ENCODE data around the gene ARHGAP45. TPM values are rescaled to one million over a fixed set of nuclear protein-coding genes. Genes with fewer than 3 reads are reported as not detected.

The ARHGAP45 gene
- total and polyA plus RNA-seq, 2 of the 8 experiments (the other 6 are each of a cell fraction or from before 2014, with no cell fraction given), result 31.4 to 41.8 TPM

GRCh38 chr19:1017906-1018305, 49.1 kb upstream of the ARHGAP45 start:
- Histone ChIP-seq H3K36me3 (ENCODE audit: control insufficient read depth in 2 of 4, insufficient read depth in 4 of 4, low read length in 3 of 4) (peaks cover 0 to 14% (median 4%) of the 10 kb centered on the region in 4 experiments; a peak in 4 of 8 replicates), H3K9ac (replicated peaks in 1 of 4; ENCODE audit: extremely low read depth in 1 of 4, low read depth in 3 of 4, low read length in 3 of 4) (no peak overlapping the region), H2AK5ac (ENCODE audit: low read depth, low read length) (no peak overlapping the region), H2BK5ac (ENCODE audit: low read depth, low read length) (0 out of 2 replicates have a peak overlapping the region, but pooled peaks have one; percentile 55), H3K27ac (ENCODE audit: low read depth, low read length) (no peak overlapping the region), H3K4ac (replicated peaks; ENCODE audit: insufficient read length, low read depth, low read length) (no peak overlapping the region), H3K9me3 (ENCODE audit: insufficient read depth in 2 of 2, low read depth in 1 of 2, low read length in 1 of 2) (no peaks in the 10 kb centered on the region), H4K5ac (ENCODE audit: insufficient read length, low read depth, low read length) (no peak overlapping the region), H3K23ac (ENCODE audit: insufficient read length) (no peak overlapping the region), H3K27me3 (replicated peaks in 1 of 4; ENCODE audit: control insufficient read depth in 3 of 4, extremely low read depth in 1 of 4, insufficient read depth in 3 of 4, low read length in 3 of 4) (no peaks in the 10 kb centered on the region), H3K4me1 (replicated peaks in 1 of 4; ENCODE audit: control insufficient read depth in 3 of 4, insufficient read depth in 4 of 4, low read length in 3 of 4) (peaks cover 0 to 37% (median 25%) of the 10 kb centered on the region in 4 experiments; a peak in 5 of 7 replicates), H2BK12ac (ENCODE audit: low read depth, low read length) (no peak overlapping the region), H2AFZ (ENCODE audit: low read length) (no peak overlapping the region), H3K14ac (ENCODE audit: insufficient read length) (no peak overlapping the region), H2BK15ac (ENCODE audit: low read length) (no peak overlapping the region), H2BK120ac (replicated peaks; ENCODE audit: low read depth, low read length) (no peak overlapping the region), H2BK20ac (ENCODE audit: low read length) (no peak overlapping the region), H3K23me2 (ENCODE audit: low read depth, low read length) (peaks cover 9% of the 10 kb centered on the region), H3K18ac (ENCODE audit: extremely low read depth, low read length) (no peak overlapping the region), H3K4me2 (ENCODE audit: insufficient read depth in 1 of 2, low read depth in 2 of 2, low read length in 2 of 2) (no peak overlapping the region; a peak in 1 of 4 replicates), H3K4me3 (ENCODE audit: extremely low read depth in 1 of 4, insufficient read depth in 2 of 4, low read depth in 3 of 4, low read length in 4 of 4) (no peak overlapping the region), H4K20me1 (replicated peaks in 1 of 2; ENCODE audit: control insufficient read depth in 1 of 2, insufficient read depth in 2 of 2, low read length in 2 of 2) (peaks cover 38 to 53% of the 10 kb centered on the region in 2 experiments), H4K91ac (replicated peaks; ENCODE audit: insufficient read length, low read length) (no peak overlapping the region), H3K79me1 (ENCODE audit: low read depth, low read length) (peaks cover 24% of the 10 kb centered on the region), H4K8ac (ENCODE audit: extremely low read depth, insufficient read depth, low read length) (peak overlapping the region; percentile 53; the same call in 1 of the 2 replicates), H3K79me2 (ENCODE audit: control insufficient read depth in 1 of 2, insufficient read depth in 2 of 2, low read length in 2 of 2) (peaks cover 36 to 78% of the 10 kb centered on the region in 2 experiments), H3K56ac (replicated peaks; ENCODE audit: insufficient read length, low read depth, low read length) (no peak overlapping the region)
- WGBS, 2 experiments (ENCODE audit: extremely low coverage in 1 of 2, insufficient coverage in 1 of 2, insufficient read length in 1 of 2, insufficient replicate concordance in 2 of 2, low coverage in 1 of 2, low lambda C conversion rate in 2 of 2, missing lambda C conversion rate in 1 of 2), result 82% methylated on average over 9 of the region's 9 CpGs; no CpG with 5 or more reads in 1 of the 2 experiments
- FAIRE-seq (no peak), DNase-seq (ENCODE audit: low read depth in 1 of 2, low spot score in 2 of 2) (no peak)
- CTCF ChIA-PET (ENCODE audit: partially characterized antibody), result no interaction called here
- POLR2A ChIA-PET (ENCODE audit: partially characterized antibody), result interaction anchor here (2.4 to 6.4 kb wide), 3 partner anchors 11 to 204 kb away, joined by 6 to 125 read pairs (median 62); partner anchors contain the start of genes ABCA7 and CNN2
- no peak for TF ChIP-seq PHF8 (conservative IDR thresholded peaks at IDR 0.05; ENCODE audit: low read depth, low read length)
- TF ChIP-seq TAF7 (optimal IDR thresholded peaks at IDR 0.05; ENCODE audit: borderline replicate concordance, low read depth, low read length), result no peak
- TF ChIP-seq GTF2F1 (IDR thresholded peaks at IDR 0.05; ENCODE audit: borderline replicate concordance, low read depth, low read length), result no peak
- no peak for TF ChIP-seq SP4 (IDR thresholded peaks at IDR 0.05; ENCODE audit: low read length)
- TF ChIP-seq TBP (IDR thresholded peaks at IDR 0.05; ENCODE audit: low read depth, low read length), result no peak
- no peak for TF ChIP-seq SUZ12 (IDR thresholded peaks at IDR 0.05; ENCODE audit: low read length)
- TF ChIP-seq ASH2L (IDR thresholded peaks at IDR 0.05; ENCODE audit: low read length), result no peak
- no peak for TF ChIP-seq ZNF274 (IDR thresholded peaks at IDR 0.05; ENCODE audit: borderline replicate concordance, extremely low read depth, low read length)
- TF ChIP-seq NRF1 (IDR thresholded peaks at IDR 0.05; ENCODE audit: low read depth, low read length), result no peak
